Stomach (tissue), 4 donors: Measurements from ENCODE around the gene LOXL1.

ENCODE experiments used
- CTCF ChIP-seq, 7 experiments: fragments of 450-650 bp in 4 of 7; fragments of 200-600 bp in 3 of 7; sonication (generic) in 3 of 7; IDR thresholded peaks; one replicate each; pipeline ENCODE4 v1.5.1; 2016 to 2019; ENCODE audit warnings: antibody characterized with exemption in 7 of 7, control low read depth in 2 of 7, mild to moderate bottlenecking in 1 of 7
- EP300 ChIP-seq: sonication (generic); formaldehyde crosslinking; IDR thresholded peaks from one replicate; pipeline ENCODE4 v1.6.1; 2017; ENCODE audit warnings: antibody characterized with exemption
- POLR2A ChIP-seq, 4 donors: fragments of 450-650 bp; IDR thresholded peaks; one replicate each; pipeline ENCODE4 v1.6.1; 2016; ENCODE audit warnings: antibody characterized with exemption in 4 of 4, control low read depth in 2 of 4, mild to moderate bottlenecking in 1 of 4, moderate library complexity in 1 of 4
- POLR2AphosphoS5 ChIP-seq, 3 donors: sonication (generic); formaldehyde crosslinking; IDR thresholded peaks; one replicate each; pipeline ENCODE4 v1.6.1; 2016; ENCODE audit warnings: antibody characterized with exemption in 3 of 3

- TF ChIP-seq CTCF (IDR thresholded peaks at IDR 0.05) (peak in 1 of 7 experiments; percentile 44), POLR2A (IDR thresholded peaks at IDR 0.05) (no peak), POLR2AphosphoS5 (IDR thresholded peaks at IDR 0.05) (no peak), EP300 (no peak)
Observed at GRCh38 chr15:73965094-73965757, 39.0 kb downstream of the LOXL1 start.
